T1000 (cell line): ENCODE measurements around the gene ZC3H13.

Source experiments
- DNase-seq: peaks from one replicate; lab custom pipeline; 2025; ENCODE audit warnings: mixed read lengths; lab: John Stamatoyannopoulos, UW

Gene ZC3H13

DNA sequence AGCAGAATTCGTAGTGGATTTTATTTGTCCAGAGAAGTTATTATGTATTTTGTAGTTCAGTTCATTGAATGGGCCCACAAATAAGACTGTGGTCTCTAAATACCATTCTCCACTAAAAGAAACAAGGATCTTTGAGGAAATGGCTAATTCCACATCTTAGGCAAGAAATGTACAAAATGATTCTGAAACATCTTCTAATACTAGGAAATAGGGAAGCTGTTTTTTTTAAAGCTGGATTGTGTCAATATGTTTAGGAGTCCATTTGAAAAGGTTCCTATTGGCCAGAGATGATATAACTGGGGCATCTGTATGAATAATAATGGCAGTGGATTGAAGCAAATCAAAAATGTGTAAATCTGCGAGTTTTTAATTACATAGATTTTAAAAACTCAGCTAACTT lies 112.5 kb downstream of the ZC3H13 start:
- DNase-seq, result no peak

GRCh38 chr13:45936621-45937020 lies 115.9 kb downstream of the ZC3H13 start:
- DNase-seq, result no peak

DNA sequence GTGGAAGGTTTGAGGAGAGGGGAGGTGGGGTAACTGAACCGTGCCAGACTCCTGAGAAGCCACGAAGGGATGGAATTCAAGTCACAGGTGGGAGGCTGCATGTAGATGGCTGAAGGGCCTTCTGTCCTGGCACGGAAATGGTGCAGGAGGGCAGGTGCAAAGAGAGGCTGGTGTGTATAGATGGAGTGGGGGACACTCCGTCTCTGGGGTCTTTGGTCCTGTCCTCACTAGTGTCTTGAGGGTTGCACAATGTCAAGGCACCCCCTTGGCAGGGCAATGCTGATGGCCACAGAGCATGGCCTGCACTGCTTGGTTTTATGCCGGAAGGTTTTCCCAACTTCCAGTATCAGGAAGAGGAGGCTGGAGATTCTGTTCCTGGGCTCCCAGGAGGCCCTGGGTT lies 118.3 kb downstream of the ZC3H13 start:
- no peak for DNase-seq

DNA sequence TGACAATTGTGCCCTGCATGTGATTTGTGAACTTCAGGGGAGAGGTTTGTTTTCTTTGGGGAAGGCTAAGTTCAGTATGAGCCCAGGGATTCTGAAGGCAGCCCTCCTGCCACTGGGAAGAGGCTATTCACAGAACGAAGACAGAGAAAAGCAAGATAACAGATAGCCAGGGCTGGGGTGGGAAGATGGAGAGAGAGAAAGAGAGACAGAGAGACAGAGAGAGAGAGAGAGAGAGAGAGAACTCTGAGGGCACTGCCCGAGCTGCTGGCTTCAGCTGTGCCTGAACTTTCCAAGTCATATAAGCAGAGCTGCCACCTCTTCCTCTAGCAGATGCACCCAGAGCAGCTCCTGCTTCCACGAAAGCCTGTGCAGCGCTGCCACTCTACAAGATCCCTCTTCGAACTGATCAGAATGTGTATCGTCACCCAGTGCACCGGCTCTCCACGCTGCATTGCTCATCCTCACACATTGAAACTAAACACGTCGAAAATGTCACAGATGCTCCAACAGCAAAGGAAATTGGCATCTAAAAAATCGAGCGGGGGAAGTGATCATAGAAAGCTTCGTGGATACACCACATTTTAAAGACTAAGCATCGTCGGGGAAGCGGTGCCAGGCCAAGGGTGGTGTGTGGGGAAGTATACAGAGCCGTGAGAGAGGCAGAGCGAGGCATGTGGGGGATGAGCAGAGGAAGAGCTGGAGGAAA lies 119.2 kb downstream of the ZC3H13 start:
- DNase-seq, result no peak

- no peak for DNase-seq
Measured at GRCh38 chr13:45932676-45933075, 119.9 kb downstream of the ZC3H13 start.

DNA sequence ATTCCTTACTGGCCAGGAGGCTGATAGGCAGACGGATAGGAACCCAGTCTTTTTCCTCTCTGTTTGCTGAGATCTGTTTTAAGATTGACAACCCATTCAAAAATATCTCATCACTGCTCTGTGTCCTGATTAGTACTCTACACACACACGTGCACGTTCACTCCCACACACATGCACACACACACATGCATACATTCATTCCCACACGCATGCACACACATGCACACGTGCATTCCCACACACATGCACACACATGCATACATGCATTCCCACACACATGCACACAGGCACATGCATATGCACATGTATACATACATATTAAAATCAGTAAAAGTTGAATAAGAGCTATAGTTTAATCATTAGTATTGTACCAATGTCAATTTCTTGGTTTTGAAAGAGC lies 120.4 kb downstream of the ZC3H13 start:
- no peak for DNase-seq

- DNase-seq, result no peak
Measured at GRCh38 chr13:45931211-45931610, 121.3 kb downstream of the ZC3H13 start.

- DNase-seq, result no peak
Measured at GRCh38 chr13:45930177-45930576, 122.4 kb downstream of the ZC3H13 start.

DNA sequence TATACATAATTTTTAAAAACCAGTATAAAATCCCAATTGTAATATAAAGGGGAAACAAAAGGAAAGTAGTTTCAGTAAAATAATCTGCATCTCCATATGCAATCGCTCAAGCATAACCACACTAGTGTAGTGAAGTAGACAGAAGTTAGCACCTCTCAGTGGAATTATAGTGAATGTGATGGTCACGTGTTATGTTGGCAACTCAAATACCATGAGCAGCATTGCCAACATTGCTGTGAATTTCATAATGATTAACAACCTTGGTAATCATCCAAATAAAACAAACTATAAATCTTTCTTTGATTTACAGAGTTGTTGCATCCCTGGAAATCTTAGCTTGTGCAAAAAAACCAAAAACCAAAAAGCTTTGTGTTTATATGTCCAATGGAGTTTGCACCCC lies 123.7 kb downstream of the ZC3H13 start:
- DNase-seq, result no peak

- no peak for DNase-seq
Measured at GRCh38 chr13:45928176-45928575, 124.4 kb downstream of the ZC3H13 start.

GRCh38 chr13:45926741-45927140 lies 125.8 kb downstream of the ZC3H13 start:
- DNase-seq, result no peak

GRCh38 chr13:45925151-45925550 lies 127.4 kb downstream of the ZC3H13 start:
- no peak for DNase-seq

DNA sequence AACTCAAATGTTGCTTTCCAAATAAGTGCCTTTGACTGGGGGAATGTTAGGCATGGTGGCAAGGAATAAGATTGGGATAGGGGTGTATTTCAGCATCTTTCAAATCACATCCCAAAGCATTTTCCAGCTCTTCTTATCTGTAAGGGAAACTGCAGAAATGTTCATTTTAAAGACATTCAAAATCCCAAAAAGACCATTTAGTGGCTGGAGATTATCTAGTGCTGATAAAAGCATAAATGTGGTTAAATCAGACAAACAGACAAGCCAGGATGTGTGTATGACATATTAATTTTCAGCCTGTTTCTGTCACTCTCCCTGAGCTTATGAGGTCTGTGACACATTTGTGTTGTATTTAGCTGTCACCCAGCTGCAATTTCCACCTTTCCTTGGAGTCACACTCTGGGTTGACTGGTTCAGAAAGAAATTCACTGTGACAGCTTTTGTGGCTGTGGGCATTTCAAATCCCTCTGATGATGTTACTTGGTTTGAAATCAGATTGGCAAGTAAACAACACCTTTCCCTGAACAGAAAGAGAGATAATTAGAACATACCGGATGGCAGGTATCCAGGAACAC lies 131.3 kb downstream of the ZC3H13 start:
- DNase-seq, result no peak

- no peak for DNase-seq
Measured at GRCh38 chr13:45918597-45918996, 133.9 kb downstream of the ZC3H13 start.

GRCh38 chr13:45917019-45917418 lies 135.5 kb downstream of the ZC3H13 start:
- DNase-seq, result no peak

DNA sequence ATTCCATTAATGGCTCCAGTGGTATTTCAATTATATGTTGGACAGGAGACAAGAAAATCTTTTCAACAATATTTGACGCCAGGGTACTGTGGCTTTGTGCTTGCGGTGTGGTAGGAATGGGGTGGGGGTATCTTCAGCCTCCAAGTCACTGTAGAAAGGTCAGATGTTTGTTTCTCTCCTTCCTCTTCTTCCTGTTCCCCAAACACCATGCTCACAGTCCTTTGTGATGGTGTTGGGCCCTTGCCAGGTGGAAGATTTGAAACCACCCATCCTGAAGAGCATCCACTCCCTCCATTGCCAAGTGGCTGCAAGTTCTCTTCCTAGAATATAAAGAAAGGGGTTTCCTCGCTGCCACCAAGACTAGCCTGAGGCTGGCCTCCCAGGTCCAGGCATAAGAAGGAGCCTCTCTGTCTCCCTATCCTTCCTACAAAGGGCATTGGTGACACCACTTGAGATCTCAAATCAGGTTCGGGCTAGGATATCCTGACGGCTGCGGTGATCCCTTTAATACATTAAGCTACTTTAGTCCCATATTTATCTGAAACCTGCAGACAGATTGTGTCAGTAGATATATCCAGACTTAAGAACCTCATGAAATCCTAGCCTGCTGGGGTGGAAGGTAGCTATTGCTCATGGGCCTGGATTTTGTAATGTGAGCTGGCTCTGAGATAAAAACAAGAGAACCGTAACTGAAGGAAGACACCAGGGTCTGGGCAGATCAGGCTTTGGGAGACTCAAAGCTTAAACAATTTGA lies 136.7 kb downstream of the ZC3H13 start:
- DNase-seq, result no peak

- no peak for DNase-seq
Measured at GRCh38 chr13:45909673-45910072, 142.9 kb downstream of the ZC3H13 start.

- no peak for DNase-seq
Measured at GRCh38 chr13:45909089-45909488, 143.5 kb downstream of the ZC3H13 start.

GRCh38 chr13:45907503-45907902 lies 145.0 kb downstream of the ZC3H13 start:
- DNase-seq, result no peak
